GM12801 (cell line): ENCODE data around the gene SERTAD1.

Experiments
- TF ChIP-seq, protein P1 (sequence below): IDR thresholded peaks from one replicate; pipeline ENCODE4 v1.5.1; 2011; ENCODE audit warnings: control low read depth; ENCODE audit not compliant: insufficient read length; ENCODE audit errors: extremely low read depth

SERTAD1 gene, protein sequence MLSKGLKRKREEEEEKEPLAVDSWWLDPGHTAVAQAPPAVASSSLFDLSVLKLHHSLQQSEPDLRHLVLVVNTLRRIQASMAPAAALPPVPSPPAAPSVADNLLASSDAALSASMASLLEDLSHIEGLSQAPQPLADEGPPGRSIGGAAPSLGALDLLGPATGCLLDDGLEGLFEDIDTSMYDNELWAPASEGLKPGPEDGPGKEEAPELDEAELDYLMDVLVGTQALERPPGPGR

DNA sequence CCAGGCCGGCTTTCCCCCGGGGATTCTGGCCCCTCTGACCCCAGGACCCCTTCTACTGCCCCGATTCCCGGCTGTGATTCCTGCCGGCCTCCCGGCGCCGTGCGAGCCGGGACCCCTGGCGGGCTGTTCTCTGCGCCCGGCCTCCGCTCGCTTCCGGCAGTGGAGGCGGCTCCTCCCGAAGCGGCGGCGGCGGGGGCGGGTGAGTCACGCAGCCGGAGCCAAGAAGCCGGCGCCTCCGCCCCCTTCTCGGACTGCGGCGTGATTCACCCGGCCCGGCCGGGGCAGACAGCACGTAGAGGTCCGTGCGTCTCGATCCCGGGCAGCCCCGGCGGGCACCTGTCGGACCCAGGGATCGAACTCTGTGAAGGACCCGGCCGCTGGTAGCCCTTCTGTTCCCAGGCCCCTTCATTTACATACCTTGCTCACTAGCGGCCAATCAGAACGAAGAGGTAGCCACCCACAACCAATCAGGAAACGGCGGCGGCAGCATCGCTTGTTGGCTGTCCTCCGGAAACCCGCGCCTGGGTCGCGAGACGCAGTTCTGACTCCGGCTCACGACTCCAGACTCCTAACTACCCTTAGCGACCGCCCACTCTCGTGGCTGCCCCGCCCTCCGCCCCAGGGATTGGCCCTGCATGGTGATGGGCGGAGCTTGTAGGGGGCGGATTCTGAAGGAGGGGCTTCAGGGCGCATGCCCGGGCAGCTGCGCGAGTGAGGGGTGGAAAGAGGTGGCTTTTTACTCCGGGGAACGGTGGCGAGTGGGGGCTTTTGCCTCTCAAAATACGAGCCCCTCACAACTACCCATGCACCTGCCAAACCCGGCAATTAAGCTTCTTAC lies at the start of gene SERTAD1:
Gene SERTAD1, minus strand, starts transcription at position 543 of the 838 bp plus-strand sequence. CDS start 2,446 bp downstream, outside the sequence.
- TF ChIP-seq, protein P1, sequence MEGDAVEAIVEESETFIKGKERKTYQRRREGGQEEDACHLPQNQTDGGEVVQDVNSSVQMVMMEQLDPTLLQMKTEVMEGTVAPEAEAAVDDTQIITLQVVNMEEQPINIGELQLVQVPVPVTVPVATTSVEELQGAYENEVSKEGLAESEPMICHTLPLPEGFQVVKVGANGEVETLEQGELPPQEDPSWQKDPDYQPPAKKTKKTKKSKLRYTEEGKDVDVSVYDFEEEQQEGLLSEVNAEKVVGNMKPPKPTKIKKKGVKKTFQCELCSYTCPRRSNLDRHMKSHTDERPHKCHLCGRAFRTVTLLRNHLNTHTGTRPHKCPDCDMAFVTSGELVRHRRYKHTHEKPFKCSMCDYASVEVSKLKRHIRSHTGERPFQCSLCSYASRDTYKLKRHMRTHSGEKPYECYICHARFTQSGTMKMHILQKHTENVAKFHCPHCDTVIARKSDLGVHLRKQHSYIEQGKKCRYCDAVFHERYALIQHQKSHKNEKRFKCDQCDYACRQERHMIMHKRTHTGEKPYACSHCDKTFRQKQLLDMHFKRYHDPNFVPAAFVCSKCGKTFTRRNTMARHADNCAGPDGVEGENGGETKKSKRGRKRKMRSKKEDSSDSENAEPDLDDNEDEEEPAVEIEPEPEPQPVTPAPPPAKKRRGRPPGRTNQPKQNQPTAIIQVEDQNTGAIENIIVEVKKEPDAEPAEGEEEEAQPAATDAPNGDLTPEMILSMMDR: no peak

DNA sequence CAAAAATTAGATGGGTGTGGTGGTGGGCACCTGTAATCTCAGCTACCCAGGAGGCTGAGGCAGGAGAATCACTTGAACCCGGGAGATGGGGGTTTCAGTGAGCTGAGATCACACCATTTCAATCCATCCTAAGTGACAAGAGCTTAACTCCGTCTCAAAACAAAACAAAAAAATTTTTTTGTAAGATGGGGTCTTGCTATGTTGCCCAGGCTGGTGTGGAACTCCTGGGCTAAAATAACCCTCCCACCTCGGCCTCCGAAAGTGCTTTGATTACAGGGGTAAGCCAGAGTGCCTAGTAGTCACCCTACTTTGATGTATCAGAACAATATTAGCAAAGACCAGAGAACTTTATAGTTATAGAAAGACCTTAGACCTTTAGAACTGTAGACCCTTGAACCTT lies 48.9 kb upstream of the SERTAD1 start:
- TF ChIP-seq, protein P1: no peak

DNA sequence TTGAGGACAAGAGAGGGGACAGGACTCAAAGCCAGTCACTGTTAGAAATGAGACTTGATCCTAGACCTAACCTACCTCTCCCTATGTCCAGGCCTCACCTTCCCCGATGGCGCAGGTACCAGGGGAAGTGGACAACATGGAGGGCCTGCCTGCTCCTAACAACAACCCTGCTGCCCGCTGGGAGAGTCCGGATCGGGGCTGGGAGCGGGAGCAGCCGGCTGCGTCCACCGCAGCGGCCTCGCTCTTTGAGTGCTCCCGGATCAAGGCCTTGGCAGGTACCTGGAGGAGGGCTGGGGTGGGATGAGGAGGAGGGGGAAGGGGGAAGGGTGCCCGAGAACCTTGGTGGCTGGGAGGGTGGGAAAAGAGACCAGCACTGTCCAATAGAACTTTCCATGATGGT lies 46.7 kb upstream of the SERTAD1 start:
- TF ChIP-seq, protein P1: no peak

DNA sequence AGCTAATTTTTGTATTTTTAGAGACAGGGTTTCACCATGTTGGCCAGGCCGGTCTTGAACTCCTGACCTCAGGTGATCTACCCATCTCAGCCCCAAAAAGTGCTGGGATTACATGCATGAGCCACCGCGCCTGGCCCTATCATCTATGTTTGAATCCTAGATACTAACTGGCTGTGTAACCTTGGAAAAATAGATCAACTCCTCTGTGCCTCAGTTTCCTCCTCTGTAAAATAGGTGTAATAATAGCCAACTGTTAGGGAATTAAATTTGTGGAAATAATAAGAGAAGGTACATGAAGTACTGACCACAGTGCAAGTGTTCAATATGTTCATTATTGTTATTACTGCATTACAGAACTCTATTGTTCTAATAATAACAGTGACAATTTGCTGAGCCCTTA lies 45.3 kb upstream of the SERTAD1 start:
- TF ChIP-seq, protein P1: no peak

DNA sequence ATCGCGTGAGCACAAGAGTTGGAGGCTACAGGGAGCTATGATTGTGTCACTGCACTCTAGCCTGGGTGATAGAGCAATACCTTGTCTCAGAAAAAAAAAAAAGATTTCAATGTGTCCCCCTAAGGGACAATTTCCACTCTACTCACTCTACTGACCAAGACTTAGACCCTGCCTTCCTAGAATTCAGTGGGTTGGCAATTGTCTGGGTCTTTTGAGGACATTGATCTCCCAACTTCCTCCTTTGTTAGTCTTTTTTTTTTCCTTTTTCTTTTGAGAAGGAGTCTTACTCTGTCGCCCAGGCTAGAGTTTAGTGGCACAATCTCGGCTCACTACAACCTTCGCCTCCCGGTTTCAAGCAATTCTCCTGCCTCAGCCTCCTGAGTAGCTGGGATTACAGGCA lies 43.2 kb upstream of the SERTAD1 start:
- TF ChIP-seq, protein P1: no peak

DNA sequence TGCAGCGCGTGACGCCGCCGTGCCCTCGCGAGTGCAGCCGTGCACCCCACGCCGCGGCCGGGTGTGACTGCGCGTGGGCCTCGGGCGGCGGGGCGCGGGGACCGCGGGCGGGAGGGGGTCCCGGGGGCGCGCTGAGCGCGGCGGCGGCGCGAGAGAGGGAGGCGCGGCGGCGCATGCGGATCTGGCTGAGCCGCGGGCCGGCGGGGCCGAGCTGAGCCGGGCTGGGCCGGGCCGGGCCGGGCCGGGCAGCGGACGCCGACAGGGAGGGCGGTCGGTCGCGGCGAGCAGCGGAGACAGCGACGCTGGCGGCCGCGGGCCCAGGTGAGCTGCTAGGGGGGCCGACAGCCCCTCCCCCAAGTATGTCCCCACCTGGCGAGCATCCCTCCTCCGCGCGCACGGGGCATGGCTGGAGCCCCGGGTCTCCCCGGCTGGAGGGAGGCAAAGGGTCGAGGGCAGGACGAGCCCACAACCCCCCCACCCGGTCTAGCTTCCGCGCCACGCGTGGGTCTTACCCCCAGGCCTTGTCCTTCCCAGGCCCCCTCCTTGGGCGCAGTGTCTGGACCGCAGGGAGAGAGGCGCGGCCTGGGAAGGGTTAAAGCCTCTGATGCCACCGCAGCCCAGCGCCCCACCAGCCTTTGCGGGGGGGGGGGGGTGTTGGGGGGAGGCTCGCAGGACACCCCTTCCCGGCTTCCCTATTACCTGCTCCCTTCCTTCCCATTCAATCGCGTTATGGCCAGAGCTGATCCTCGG lies 41.4 kb upstream of the SERTAD1 start, which contains the start of gene SPTBN4:
Gene SPTBN4, plus strand, starts transcription at position 17 of the 750 bp plus-strand sequence. CDS start 5,621 bp downstream, outside the sequence.
- TF ChIP-seq, protein P1: no peak
